Measurements from ENCODE around the gene CDON.
"Not testable (repeated sequence)": the region's sequence is repeated elsewhere in the genome, so short reads cannot be mapped to it uniquely, and the experiment has no call there.

CDON gene

DNA sequence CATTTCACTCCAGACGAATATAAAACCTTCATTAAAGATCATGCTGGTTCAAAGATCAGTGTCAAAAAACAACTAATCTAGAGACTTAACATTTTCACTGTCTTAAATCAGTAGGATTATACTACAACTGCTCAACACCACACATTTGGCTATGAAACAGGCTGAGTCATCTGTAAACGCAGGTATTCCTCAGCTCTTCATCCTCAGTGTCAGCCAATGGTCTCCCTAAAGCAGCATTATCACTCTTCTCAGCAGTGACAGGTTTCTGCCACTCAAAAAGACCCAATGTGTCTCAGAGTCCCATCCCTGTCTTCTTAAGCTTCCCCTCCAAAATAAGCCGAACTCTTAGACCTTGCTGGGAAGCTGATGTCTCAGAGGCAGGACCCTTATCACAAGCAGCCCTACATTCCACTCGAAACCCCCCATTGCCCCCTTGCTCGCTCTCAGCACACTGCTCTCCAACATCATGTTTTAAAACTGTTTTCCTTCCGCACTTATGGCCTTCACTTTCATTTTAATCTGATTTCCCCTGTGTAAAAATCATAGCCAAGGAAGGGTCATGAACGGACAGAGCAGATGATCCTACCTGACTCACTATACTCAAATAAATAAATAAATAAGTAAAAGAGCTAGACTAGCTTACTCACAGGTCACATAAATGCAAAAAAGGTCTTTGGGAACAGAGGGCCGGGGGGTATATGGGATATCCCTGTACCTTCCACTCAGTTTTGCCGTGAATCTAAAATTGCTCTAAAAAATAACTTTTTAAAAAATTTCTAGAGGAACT, 23.0 kb downstream of the CDON start:
- no peak for DNase-seq

DNA sequence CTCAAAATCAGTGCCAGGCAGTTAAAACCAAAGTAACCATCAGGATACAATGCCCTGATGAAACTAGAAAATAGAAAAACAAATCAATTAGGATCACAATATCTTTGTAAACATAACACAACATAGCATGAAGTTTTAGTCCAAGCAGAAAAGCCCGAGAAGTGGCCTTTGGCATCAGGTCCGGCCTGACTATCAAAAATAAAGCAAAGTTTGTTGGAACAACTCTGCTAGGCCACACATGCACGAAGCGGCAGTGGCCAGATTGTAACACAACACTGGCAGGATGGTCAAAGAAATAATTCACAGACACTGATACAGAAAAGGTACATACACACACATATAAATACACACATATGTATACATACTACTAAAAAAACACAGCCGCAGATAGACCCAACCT, 26.9 kb downstream of the CDON start:
- DNase-seq, result no peak

DNA sequence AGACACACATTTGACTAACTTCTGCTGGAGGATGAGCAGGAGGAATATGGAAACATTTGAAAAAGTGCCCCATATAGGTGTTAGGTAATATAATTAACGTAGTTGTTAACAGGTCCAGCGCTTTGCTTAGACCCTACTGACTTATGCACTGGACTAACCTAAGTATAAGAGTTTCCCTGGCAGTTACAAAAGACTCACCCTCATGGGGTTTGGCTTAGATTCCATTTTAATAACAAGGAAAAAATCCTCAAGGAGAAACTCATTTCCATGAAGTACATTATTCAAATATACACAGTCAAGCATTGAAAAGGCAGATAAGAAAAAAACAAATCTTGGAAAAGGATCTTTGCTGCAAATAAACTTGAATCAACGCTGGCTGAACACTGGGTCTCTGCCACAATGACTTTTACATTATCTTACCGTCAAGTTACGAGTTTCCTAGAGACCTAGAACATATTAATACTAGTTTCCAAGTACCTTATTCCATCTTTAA, 27.7 kb downstream of the CDON start:
- DNase-seq, result no peak

DNA sequence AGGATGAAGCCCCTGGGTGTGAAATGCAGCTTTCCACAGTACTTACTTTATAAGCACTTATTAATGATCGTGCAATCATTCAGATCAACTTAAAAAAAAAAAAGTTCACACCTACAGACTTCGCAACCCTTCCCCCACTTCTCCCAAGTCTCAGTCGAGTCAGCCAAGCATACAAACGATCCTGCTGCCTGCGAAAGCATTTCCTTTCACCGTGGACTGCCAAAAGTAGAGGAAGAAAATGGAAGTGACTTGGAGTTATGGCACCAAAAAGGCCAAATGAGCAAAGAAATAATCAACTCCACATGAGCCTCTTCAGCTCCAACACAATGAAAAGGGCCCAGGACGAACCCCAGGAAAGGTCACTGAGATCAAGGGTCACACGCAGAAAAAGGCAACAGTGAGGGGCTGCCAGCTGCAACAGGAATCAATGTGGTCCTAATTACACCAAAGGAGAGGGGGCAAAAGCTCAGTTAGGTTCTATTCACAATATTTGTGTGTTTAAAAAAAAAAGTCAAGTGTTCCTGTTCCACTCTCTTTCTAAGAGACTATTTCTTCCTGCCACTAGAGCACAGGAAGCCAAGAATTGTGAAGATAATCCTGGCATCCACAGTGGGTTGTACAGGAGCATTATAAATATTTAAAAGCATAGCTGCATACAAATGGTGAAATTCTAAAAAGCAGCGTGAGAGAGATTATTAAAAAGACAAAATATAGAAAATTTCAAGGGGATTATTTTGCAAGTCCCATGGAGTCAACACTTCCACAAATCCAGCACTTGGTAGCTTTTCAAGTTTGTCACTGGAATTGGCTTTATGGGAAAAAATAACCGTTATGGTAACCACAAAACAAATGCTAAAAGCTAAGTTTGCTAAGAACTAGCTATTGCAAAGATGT, 28.4 kb downstream of the CDON start:
- DNase-seq, result no peak

DNA sequence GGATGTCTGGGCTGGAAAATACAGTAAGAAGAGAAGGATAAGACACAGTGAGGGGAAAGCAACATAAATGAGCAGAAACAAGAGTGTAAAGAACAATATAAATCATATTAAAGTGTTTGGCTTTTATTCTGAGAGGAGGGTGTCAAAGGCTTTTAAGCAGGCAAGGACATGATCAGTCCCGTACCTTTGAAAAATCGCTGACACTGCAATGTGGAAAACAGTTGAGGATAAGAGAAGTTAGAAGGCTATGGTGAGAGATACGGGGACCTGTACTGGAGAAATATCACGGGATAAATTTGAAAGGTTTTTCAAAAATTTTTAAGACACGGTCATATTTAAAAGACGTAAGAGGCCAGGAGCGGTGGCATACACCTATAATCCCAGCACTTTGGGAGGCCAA, 30.3 kb downstream of the CDON start:
- DNase-seq, result no peak

DNA sequence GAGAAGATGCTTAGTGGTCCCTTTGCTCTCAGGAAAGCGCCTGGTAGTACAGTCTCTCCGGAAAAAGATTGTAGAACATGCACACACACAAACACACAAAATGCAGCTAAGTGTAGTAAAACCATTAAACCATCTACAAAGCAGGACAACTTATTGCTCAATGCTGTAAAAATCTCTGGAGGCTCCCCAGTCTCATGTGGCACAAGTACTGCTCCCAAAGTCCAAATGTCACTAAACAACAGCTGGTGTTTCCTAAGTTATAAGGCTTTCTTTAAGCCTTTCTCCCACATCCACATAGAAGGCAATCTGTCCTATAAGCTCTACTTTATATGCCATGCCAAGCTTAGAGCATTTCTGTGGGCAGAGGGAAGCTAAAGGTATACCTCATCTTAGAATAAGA, 32.9 kb downstream of the CDON start:
- no peak for DNase-seq

DNA sequence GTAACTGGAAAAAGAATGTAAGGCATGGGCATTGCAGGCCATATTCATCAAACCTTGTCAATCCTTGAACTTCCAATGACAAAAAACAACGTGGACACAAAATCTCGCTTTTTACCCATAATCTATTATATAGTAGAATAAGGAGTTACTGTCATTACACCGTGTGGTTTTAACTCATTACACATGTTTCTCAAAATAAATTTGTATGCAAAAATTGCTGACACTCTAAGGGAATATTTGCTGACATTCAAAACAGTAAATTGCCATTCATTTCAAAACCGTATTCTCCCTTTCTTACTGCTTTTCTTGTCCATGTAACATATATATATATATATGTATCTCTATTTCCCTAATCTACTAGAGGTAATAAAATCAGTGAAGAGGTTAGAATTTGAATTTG, 33.4 kb downstream of the CDON start:
- DNase-seq, result no peak

DNA sequence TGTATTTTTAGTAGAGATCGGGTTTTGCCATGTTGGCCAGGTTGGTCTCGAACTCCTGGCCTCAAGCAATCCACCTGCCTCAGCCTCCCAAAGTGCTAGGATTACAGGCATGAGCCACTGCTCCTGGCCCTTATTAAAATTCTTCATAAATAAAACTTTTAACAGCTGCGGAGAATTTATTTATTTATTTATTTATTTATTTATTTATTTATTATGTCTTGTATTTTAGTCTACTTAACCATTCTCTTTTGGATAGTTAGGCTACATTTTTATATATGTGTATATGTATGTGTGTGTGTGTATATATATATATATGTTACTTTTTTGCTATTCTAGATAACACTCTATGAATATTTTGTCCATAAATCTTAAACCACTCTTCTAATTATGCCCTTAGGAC, 34.1 kb downstream of the CDON start:
- not testable (repeated sequence) for DNase-seq

DNA sequence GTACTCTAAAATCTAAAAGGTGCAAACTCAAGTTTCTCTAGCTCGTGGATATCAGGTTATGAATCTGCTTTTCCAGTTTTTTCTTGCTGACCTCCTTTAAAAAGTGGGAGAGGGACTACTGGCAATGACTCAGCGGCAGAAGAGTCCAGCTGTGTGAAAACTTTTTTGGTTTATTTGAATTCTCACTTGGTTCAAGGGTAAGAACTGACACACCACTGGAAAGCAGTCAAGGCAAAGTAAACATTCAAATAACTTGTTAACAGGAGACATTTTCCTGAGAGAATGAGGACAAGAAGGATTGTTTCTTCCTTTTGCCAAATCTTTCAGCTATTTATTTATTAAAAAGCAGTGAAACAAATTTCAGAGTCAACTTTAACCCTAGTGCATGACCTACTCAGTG, 36.1 kb downstream of the CDON start:
- no peak for DNase-seq

DNA sequence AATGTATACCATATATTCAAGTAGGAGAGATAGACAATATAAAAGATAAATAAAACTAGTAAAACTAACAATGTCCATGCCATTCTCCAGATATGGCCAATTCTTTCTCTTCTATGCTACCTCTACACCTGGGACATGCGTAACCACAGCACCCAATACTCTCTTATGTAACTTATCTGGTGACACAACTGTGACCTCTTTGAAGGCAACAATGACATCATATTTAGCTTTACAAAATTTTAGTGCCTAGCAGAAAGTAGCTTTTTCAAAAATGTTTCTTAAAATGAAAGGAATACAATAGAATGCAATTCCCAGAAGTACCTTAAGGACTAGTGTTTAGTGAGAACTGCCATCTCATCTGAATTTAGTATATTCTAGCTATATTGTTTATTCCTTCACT, 36.8 kb downstream of the CDON start:
- DNase-seq, result no peak

DNA sequence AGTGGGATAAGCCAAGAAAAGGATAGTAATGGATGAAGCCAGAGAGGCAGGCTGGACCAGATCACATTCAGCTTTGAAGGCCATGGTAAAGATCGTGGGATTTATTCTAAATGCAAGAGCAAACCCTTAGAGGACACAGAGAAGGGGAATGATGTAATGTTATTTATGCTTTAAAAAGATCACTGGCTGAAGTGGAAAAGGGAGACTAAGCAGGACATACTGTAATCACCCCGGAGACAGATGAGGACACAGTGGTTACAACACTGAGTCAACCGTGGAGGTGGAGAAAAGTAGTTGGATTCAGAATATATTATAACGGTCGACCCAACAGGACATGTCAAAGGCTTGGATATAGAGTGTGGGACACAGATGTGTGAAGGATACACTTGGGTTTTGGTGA, 38.5 kb downstream of the CDON start:
- DNase-seq, result no peak

DNA sequence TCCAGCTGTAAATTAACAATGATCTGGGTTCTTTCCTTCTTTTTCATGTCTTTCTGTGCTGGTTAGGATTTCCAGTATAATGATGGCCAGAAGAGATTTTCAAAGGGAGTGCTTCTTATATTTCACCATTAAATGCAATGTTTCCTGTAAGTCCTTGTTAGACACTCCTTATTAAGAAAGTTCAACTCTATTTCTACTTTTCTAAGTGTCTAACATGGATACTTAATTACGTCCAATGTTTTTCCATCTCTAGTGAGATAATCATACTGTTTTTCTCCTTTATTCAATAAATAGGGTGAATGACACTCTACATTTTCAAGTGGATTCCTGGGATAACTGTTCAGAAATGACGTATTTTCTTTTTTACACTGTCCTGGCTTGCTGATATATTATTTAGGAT, 49.8 kb downstream of the CDON start:
- DNase-seq, result no peak

DNA sequence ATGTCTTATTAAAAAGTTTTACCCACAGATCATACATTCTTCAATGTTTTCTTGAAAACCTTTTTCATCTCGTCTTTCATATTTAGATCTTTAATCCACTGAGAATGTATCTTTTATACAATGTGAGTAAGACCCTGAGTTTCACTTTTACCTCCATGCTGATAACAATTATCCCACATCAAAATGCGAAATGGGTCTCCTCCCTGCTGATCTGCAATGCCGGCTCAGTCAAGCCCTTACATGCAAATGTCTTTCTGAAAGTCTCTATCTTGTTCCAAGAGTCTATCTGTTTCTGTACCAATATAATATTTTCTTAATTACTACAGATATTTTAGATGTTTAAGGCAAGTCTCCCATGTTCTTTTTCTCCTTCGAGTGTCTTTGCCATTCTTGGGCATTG, 50.9 kb downstream of the CDON start:
- DNase-seq, result no peak

DNA sequence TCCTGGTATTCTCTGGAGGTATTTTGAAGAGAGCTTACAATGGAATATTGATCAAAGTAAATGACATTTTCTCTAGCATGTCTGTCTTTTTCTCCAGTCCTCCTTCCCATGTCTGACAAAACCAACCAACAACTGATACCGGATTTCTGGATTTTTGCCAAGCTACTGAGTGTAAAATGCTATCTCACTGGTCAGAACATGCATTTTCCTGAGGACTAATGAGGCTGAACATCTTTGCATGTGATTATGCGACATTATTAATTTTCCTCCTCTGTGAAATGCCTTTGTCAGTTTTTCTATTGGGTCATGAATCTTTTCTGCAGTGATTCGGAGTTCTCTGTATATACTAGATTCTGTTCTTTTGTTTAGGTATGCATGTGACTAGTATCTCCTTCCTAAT, 51.4 kb downstream of the CDON start:
- DNase-seq, result no peak

DNA sequence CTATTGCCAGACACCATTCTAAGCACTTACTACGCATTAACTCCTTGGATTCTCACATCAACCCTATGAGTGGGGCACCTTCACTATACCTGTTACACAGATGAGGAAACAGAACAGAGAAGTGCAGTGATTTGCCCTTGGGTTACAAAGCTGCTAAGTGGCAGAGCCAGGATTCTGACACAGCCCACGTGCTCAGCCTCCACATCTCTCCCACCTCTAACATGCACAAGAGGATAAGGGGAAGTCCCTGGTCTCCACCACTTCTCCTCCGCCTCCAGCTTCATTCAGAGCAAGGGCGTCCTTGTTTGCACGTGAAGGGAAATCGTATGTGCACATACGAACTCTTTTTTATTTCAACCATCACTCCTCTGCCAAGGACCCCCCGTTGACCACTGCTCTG, 53.7 kb downstream of the CDON start:
- no peak for DNase-seq

DNA sequence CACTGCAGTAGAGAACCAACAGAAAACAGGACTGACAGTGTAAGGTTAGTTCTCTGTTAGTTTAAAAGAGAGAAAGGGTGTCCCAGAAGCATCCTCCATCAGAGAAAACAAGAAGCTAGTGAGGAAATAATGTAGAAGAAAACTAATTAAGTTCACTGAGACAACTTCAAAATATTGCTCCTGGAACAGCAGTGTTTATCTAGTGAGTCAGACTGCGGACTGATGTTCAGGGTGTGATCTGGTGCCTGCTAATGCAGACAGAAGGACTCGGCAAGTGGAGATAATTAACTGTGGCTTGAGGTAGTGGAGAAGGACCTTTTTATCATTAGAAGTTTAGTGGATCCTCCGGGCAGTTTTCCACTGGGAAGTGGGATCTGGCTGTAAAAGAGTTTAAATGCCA, 55.4 kb downstream of the CDON start:
- DNase-seq, result no peak

DNA sequence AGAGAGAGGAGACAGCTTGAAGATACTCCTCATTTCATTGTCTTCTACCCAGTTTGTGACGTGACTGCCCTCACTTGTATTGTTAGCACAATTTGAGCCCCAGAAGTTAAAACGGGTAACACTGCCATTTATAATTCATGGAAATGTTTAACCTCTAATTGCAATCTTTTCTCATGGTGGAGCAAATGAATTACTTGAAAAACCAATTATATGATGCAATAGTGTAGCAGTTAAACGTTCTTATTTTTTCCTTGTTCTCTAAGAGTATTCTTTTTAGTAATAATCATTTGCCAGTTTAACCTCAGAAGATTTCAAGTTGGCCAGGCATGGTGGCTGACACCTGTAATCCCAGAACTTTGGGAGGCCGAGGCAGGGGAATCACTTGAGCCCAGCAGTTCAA, 56.6 kb downstream of the CDON start:
- DNase-seq, result no peak

DNA sequence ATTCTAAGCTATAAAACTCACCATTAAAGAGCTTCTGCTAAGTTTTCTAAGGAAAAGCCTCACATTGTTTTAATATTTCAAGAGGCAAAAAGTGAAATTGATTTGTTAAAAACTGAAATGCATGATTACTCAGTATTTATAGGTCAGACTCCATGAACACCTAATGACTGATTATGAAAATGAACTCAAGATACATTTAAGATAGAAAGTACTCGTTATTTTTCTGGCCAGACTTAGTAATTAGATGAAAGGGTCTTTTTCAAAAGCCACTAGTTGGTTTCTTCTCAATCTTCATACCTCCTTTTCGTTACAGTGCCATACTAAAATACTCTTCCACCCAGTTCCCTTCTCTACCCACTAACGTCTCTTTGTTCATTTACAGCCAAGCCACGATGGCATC, 60.5 kb downstream of the CDON start:
- no peak for DNase-seq

DNA sequence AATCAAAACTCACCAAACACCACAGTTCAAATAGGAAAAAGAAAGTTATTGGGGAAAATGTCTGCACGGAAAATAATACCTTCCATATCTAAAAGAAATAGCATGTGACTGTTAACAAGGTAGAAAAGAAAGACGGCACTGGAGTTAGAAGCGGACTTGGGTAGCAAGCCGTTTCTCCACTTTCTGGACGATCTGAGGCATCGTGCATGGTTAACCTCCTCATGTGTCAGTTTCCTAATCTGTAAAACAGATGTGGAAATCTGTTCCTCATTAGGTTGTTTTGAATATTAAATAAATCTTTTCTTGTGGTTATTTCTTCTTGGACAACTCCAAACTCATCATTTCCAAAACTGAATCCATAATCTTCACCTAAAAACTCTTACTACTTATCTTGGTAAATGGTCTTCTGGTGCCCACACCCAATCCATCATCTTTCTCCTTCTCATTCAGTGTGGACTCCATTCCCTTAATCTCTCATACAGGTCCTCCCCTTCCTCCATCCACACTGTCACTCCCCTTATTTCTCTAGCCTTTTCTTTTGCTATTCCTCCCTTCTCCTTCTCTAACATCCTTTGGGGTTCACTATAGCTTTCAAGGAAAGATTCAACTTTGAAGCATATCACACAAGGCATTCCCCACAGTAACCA, 63.3 kb downstream of the CDON start:
- no peak for DNase-seq

DNA sequence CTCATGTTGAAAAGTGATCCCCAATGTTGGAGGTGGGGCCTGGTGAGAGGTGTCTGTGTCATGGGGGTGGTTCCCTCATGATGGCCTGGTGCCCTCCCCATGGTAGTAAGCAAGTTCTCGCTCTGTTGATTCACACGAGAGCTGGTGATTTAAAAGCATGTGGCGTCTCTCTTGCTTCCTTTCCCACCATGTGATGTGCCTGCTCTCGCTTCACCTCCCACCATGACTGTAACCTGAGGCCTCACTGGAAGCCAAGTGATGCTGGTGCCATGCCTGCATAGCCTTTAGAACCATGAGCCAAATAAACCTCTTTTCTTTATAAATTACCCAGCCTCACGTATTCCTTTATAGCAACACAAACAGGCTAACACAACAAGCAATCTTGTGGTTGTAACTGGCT, 64.4 kb downstream of the CDON start:
- DNase-seq, result no peak

DNA sequence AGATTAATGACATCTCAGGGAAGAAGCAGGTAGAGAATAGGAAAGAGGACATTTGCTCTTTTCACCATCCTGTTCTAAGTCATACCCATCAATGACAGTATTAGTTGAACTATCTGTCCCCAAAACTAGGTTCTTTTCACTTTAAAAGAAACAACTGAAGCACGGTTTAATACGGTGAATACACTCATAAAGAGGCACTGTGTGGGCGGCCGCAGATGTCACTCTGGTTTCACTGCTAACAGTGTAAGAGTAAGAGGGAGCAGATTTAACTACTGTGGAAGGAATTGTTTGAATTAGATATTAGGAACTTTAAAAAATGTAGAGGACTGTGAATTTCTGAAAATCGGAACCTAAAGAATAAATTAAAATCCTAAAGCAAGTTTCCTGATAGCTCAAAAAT, 67.4 kb downstream of the CDON start:
- DNase-seq, result no peak

DNA sequence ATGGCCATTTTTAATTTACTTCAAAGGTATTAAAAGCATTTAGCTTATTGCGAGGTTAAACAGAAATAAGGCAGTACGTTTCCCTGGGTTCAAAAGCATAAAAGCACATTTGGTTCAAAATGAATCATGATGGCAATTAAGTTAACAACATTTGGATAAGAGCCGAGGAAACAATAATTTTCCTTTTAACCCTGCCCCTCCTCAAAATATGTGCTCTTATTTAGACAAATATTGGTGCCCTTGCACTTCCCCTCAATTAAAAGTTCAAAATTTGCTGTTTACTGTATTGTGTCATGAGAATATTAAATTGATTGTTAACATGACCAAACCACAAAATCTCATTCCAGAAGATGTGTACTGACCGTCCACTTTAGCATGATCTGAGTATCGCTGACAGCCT, 68.2 kb downstream of the CDON start:
- no peak for DNase-seq

DNA sequence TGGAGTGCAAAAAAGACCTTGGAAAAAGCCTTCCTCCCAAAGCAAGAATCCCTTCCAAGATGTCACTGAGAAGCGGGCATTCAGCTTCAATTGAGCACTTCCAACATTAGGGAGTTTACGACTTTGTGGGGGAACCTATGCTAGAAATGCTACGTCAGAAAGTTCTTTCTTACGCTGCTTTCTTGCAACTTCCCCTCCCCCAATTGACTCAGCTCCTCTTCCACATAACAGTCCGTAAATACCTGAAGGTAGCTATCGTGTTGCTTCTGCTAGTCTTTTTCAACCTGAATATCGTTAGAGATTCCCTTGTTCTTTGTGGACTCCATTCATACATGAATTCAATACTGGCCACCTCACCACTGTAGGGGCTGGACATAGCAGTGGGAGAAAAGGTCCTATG, 69.8 kb downstream of the CDON start:
- DNase-seq, result no peak

DNA sequence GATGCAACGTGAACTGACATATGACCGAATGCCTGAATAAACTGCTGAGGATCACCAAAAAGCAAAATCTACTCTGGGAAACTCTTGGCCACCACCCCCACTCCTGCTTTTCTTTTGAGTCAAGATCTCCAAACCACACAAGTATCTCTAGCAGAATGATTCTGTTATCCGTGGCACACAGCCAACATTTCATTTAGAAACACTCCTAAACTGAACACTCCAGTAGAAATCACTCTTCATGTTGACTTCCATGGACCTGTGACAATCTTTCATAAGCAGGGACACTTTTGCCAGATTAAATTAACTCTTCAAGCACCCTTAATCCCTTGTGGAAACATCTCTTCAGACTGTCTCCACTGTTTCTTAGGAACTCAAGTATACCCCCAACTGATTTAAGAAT, 72.4 kb downstream of the CDON start:
- DNase-seq, result no peak
